ENCODE data around the gene LRP1B. TPM values are rescaled to one million over a fixed set of nuclear protein-coding genes. Genes with fewer than 3 reads are reported as not detected.
"Not testable (repeated sequence)": the region's sequence is repeated elsewhere in the genome, so short reads cannot be mapped to it uniquely, and the experiment has no call there.

The LRP1B gene
- total and polyA plus RNA-seq, 2 donors (not counting 1 experiment from before 2014, with no cell fraction given) = not detected

DNA sequence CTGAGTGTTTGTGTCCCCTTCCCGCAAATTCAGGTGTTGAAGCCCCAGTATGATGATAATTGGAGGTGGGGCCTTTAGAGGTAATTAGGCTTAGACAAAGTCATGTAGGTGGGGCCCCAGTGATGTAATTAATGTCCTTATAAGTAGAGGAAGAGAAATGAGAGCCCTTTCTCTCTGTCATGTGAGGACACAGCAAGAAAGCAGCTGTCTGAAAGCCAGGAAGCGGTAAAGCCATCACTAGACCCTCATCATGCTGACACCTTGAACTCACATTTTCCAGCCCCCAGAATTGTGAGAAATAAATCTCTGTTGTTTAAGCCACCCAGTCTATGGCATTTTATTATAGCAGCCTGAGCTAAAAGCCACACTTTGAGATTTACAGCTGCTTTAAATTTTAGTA lies 1580.0 kb downstream of the LRP1B start:
- no peak for DNase-seq
- TF ChIP-seq, protein P1, sequence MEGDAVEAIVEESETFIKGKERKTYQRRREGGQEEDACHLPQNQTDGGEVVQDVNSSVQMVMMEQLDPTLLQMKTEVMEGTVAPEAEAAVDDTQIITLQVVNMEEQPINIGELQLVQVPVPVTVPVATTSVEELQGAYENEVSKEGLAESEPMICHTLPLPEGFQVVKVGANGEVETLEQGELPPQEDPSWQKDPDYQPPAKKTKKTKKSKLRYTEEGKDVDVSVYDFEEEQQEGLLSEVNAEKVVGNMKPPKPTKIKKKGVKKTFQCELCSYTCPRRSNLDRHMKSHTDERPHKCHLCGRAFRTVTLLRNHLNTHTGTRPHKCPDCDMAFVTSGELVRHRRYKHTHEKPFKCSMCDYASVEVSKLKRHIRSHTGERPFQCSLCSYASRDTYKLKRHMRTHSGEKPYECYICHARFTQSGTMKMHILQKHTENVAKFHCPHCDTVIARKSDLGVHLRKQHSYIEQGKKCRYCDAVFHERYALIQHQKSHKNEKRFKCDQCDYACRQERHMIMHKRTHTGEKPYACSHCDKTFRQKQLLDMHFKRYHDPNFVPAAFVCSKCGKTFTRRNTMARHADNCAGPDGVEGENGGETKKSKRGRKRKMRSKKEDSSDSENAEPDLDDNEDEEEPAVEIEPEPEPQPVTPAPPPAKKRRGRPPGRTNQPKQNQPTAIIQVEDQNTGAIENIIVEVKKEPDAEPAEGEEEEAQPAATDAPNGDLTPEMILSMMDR (IDR thresholded peaks at IDR 0.05) = no peak
- TF ChIP-seq EZH2 (IDR thresholded peaks at IDR 0.05; ENCODE audit: borderline replicate concordance, insufficient read depth, low read depth, low read length, poor library complexity, severe bottlenecking) = no peak

DNA sequence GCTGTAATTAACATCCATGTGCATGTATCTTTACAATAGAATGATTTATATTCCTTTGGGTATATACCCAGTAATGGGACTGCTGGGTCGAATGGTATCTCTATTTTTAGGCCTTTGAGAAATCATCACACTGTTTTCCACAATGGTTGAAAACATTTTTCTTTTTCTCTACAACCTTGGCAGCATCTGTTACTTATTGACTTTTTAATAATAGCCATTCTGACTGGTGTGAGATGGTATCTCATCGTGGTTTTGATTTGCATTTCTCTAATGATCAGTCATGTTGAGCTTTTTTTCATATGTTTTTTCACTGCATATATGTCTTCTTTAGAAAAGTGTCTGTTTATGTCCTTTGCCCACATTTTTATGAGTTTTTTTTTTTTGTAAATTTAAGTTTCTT lies 1586.0 kb downstream of the LRP1B start:
- H3K9ac ChIP-seq (ENCODE audit: low read length); H4K20me1 ChIP-seq (ENCODE audit: control insufficient read depth, insufficient read depth, low read length, poor library complexity, severe bottlenecking); H3K27me3 ChIP-seq (replicated peaks in 1 of 4; ENCODE audit: control extremely low read depth in 1 of 4, control insufficient read depth in 3 of 4, insufficient read depth in 4 of 4, low read length in 3 of 4); H3K9me3 ChIP-seq (ENCODE audit: control extremely low read depth in 1 of 3, control insufficient read depth in 2 of 3, insufficient read depth in 1 of 3, low read length in 2 of 3); H3K4me3 Mint-ChIP-seq; H3K4me1 Mint-ChIP-seq; H3K4me2 ChIP-seq (replicated peaks; ENCODE audit: low read depth, low read length, poor library complexity, severe bottlenecking); H3K27me3 Mint-ChIP-seq; CTCF ChIA-PET; H3K9me3 Mint-ChIP-seq (ENCODE audit: insufficient read depth); POLR2A ChIA-PET; DNase-seq; H2AFZ ChIP-seq (ENCODE audit: insufficient read depth, low read depth, low read length, poor library complexity, severe bottlenecking); H3K4me3 ChIP-seq (ENCODE audit: control extremely low read depth in 1 of 5, extremely low read depth in 1 of 5, insufficient read depth in 1 of 5, low read depth in 2 of 5, low read length in 4 of 5); H3K27ac ChIP-seq (ENCODE audit: low read length in 2 of 2); intact Hi-C loops (cut with micrococcal nuclease); H3K36me3 ChIP-seq (replicated peaks in 1 of 2; ENCODE audit: control extremely low read depth in 1 of 2, control insufficient read depth in 1 of 2, extremely low read depth in 1 of 2, insufficient read depth in 2 of 2, low read length in 1 of 2); H3K27ac Mint-ChIP-seq; H3K4me1 ChIP-seq (ENCODE audit: control insufficient read depth in 2 of 2, insufficient read depth in 2 of 2, low read length in 2 of 2); H3K79me2 ChIP-seq (ENCODE audit: control insufficient read depth, insufficient read depth, low read length); ATAC-seq (ENCODE audit: low read depth): not testable (repeated sequence)
- no CpG with 5 or more reads among the region's 2 CpGs for WGBS (ENCODE audit: insufficient coverage)

More for the DNA sequence above, 1580.0 kb downstream of the LRP1B start:
- Histone ChIP-seq H3K27me3 (replicated peaks in 1 of 4; ENCODE audit: control extremely low read depth in 1 of 4, control insufficient read depth in 3 of 4, insufficient read depth in 4 of 4, low read length in 3 of 4) (no peaks in the 10 kb centered on the region), H3K4me2 (replicated peaks; ENCODE audit: low read depth, low read length, poor library complexity, severe bottlenecking) (no peak overlapping the region), H3K36me3 (replicated peaks in 1 of 2; ENCODE audit: control extremely low read depth in 1 of 2, control insufficient read depth in 1 of 2, extremely low read depth in 1 of 2, insufficient read depth in 2 of 2, low read length in 1 of 2) (no peaks in the 10 kb centered on the region), H3K4me1 (ENCODE audit: control insufficient read depth in 2 of 2, insufficient read depth in 2 of 2, low read length in 2 of 2) (no peaks in the 10 kb centered on the region), H3K9ac (ENCODE audit: low read length) (no peak overlapping the region), H3K9me3 (ENCODE audit: control extremely low read depth in 1 of 3, control insufficient read depth in 2 of 3, insufficient read depth in 1 of 3, low read length in 2 of 3) (peaks cover 0 to 3% (median 0%) of the 10 kb centered on the region in 3 donors), H2AFZ (ENCODE audit: insufficient read depth, low read depth, low read length, poor library complexity, severe bottlenecking) (no peak overlapping the region), H3K79me2 (ENCODE audit: control insufficient read depth, insufficient read depth, low read length) (no peaks in the 10 kb centered on the region), H3K27ac (ENCODE audit: low read length in 2 of 2) (no peak overlapping the region), H4K20me1 (ENCODE audit: control insufficient read depth, insufficient read depth, low read length, poor library complexity, severe bottlenecking) (no peaks in the 10 kb centered on the region), H3K4me3 (ENCODE audit: control extremely low read depth in 1 of 5, extremely low read depth in 1 of 5, insufficient read depth in 1 of 5, low read depth in 2 of 5, low read length in 4 of 5) (no peak overlapping the region)
- intact Hi-C loops (cut with micrococcal nuclease) = no loop called here
- Mint-ChIP-seq H3K27ac (no peak overlapping the region), H3K4me1 (no peaks in the 10 kb centered on the region), H3K9me3 (ENCODE audit: insufficient read depth) (peaks cover 2% of the 10 kb centered on the region), H3K4me3 (no peak overlapping the region), H3K27me3 (no peaks in the 10 kb centered on the region)
- ATAC-seq (ENCODE audit: low read depth) = no peak
- 88% methylated on average over 1 of the region's 2 CpGs for WGBS (ENCODE audit: insufficient coverage)
- ChIA-PET POLR2A (no interaction called here), CTCF (no interaction called here)
